HG03196 (cell line): ENCODE measurements around the gene GSK3B.
"Not testable (repeated sequence)": the region's sequence is repeated elsewhere in the genome, so short reads cannot be mapped to it uniquely, and the experiment has no call there.

Source experiments
- ATAC-seq: cut with Tn5 transposase; IDR thresholded peaks from one replicate; pipeline ENCODE4 v1.9.1; 2021; ENCODE audit not compliant: unreplicated experiment

Gene GSK3B

GRCh38 chr3:119891944-119892721 lies 202.1 kb downstream of the GSK3B start:
- no peak for ATAC-seq

GRCh38 chr3:119888681-119889080 lies 205.6 kb downstream of the GSK3B start:
- ATAC-seq: not testable (repeated sequence)

- ATAC-seq: no peak
These were observed 208.3 kb downstream of the GSK3B start for GRCh38 chr3:119885746-119886530.

GRCh38 chr3:119884161-119884557 lies 210.1 kb downstream of the GSK3B start:
- no peak for ATAC-seq

- ATAC-seq: no peak
These were observed 210.6 kb downstream of the GSK3B start for GRCh38 chr3:119883461-119884160.

- no peak for ATAC-seq
These were observed 213.3 kb downstream of the GSK3B start for GRCh38 chr3:119880966-119881365.

GRCh38 chr3:119873646-119874045 lies 220.6 kb downstream of the GSK3B start:
- no peak for ATAC-seq

- no peak for ATAC-seq
These were observed 221.5 kb downstream of the GSK3B start for GRCh38 chr3:119872773-119873172.

GRCh38 chr3:119871571-119871970 lies 222.7 kb downstream of the GSK3B start:
- no peak for ATAC-seq

GRCh38 chr3:119870512-119870911 lies 223.7 kb downstream of the GSK3B start:
- ATAC-seq: no peak

- no peak for ATAC-seq
These were observed 229.8 kb downstream of the GSK3B start for GRCh38 chr3:119864476-119864875.

GRCh38 chr3:119862616-119863015 lies 231.6 kb downstream of the GSK3B start:
- ATAC-seq: no peak

- no peak for ATAC-seq
These were observed 232.6 kb downstream of the GSK3B start for GRCh38 chr3:119861681-119862080.

- ATAC-seq: no peak
These were observed 234.5 kb downstream of the GSK3B start for GRCh38 chr3:119859728-119860127.

- ATAC-seq: no peak
These were observed 235.3 kb downstream of the GSK3B start for GRCh38 chr3:119858957-119859356.

- ATAC-seq: no peak
These were observed 237.6 kb downstream of the GSK3B start for GRCh38 chr3:119856695-119857094.

- ATAC-seq: no peak
These were observed 245.1 kb downstream of the GSK3B start for GRCh38 chr3:119849126-119849525.

GRCh38 chr3:119841808-119842471 lies 252.3 kb downstream of the GSK3B start:
- ATAC-seq: no peak

- no peak for ATAC-seq
These were observed 258.7 kb downstream of the GSK3B start for GRCh38 chr3:119835556-119835955.

- no peak for ATAC-seq
These were observed 259.4 kb downstream of the GSK3B start for GRCh38 chr3:119834754-119835370.

GRCh38 chr3:119831941-119832371 lies 262.3 kb downstream of the GSK3B start:
- no peak for ATAC-seq
